ENCODE data around the gene HHATL. TPM values are rescaled to one million over a fixed set of nuclear protein-coding genes. Genes with fewer than 3 reads are reported as not detected.
"Not testable (repeated sequence)": the region's sequence is repeated elsewhere in the genome, so short reads cannot be mapped to it uniquely, and the experiment has no call there.

Gene HHATL
- total RNA-seq, 5 donors from 2014 or later (not counting 1 experiment from before 2014, with no cell fraction given) = not detected

GRCh38 chr3:42725454-42725853, 22.9 kb upstream of the HHATL start:
- H3K36me3 ChIP-seq (ENCODE audit: control insufficient read depth in 2 of 2, extremely low read depth in 1 of 2, insufficient read depth in 1 of 2, low read length in 1 of 2) = no peaks in the 10 kb centered on the region
- H3K9me3 Mint-ChIP-seq = no peaks in the 10 kb centered on the region
- H3K4me1 ChIP-seq (ENCODE audit: control insufficient read depth in 1 of 2, extremely low read depth in 1 of 2, insufficient read depth in 2 of 2, low read length in 2 of 2) = no peaks in the 10 kb centered on the region
- WGBS (ENCODE audit: insufficient coverage) = no CpG with 5 or more reads among the region's 2 CpGs
- DNase-seq (no peak), ATAC-seq (replicated peaks in 1 of 4) (no peak)
- no peaks in the 10 kb centered on the region for H3K27me3 ChIP-seq (replicated peaks in 1 of 2; ENCODE audit: control insufficient read depth in 2 of 2, extremely low read depth in 1 of 2, insufficient read depth in 2 of 2, low read length in 1 of 2)
- no peaks in the 10 kb centered on the region for H3K9me3 ChIP-seq
- no peaks in the 10 kb centered on the region for H3K36me3 Mint-ChIP-seq
- no peaks in the 10 kb centered on the region for H3K4me1 Mint-ChIP-seq
- H3K4me3 ChIP-seq (ENCODE audit: control insufficient read depth in 1 of 2, extremely low read depth in 1 of 2, low read length in 1 of 2) = no peak overlapping the region
- ChIA-PET CTCF (no interaction called here), POLR2A (no interaction called here)
- H3K4me3 Mint-ChIP-seq = no peak overlapping the region
- H3K27ac ChIP-seq (ENCODE audit: low read length) = no peak overlapping the region
- H3K27ac Mint-ChIP-seq = no peak overlapping the region
- H3K27me3 Mint-ChIP-seq = peaks cover 9 to 20% of the 10 kb centered on the region in 2 donors

- Mint-ChIP-seq H3K4me3 (no peak overlapping the region), H3K4me1 (no peaks in the 10 kb centered on the region), H3K27ac (no peak overlapping the region), H3K9me3 (no peaks in the 10 kb centered on the region), H3K36me3 (no peaks in the 10 kb centered on the region), H3K27me3 (peaks cover 9 to 22% of the 10 kb centered on the region in 2 donors)
- no peak for DNase-seq
- Histone ChIP-seq H3K27ac (ENCODE audit: low read length) (no peak overlapping the region), H3K9me3 (no peaks in the 10 kb centered on the region), H3K27me3 (replicated peaks in 1 of 2; ENCODE audit: control insufficient read depth in 2 of 2, extremely low read depth in 1 of 2, insufficient read depth in 2 of 2, low read length in 1 of 2) (no peaks in the 10 kb centered on the region), H3K36me3 (ENCODE audit: control insufficient read depth in 2 of 2, extremely low read depth in 1 of 2, insufficient read depth in 1 of 2, low read length in 1 of 2) (no peaks in the 10 kb centered on the region), H3K4me1 (ENCODE audit: control insufficient read depth in 1 of 2, extremely low read depth in 1 of 2, insufficient read depth in 2 of 2, low read length in 2 of 2) (no peaks in the 10 kb centered on the region), H3K4me3 (ENCODE audit: control insufficient read depth in 1 of 2, extremely low read depth in 1 of 2, low read length in 1 of 2) (no peak overlapping the region)
- POLR2A ChIA-PET = interaction anchor here in 1 of 2 donors (0.7 kb wide), 1 partner anchor 128 kb away, joined by 3 read pairs; no protein-coding TSS in a partner anchor
- CTCF ChIA-PET = no interaction called here
- WGBS (ENCODE audit: insufficient coverage) = no CpG with 5 or more reads among the region's 2 CpGs
- no peak for ATAC-seq (replicated peaks in 1 of 4)
Measured at GRCh38 chr3:42723219-42723618, 20.6 kb upstream of the HHATL start.

GRCh38 chr3:42722442-42722841, 19.8 kb upstream of the HHATL start:
- ATAC-seq (replicated peaks in 1 of 4); DNase-seq; H3K4me1 ChIP-seq (ENCODE audit: control insufficient read depth in 1 of 2, extremely low read depth in 1 of 2, insufficient read depth in 2 of 2, low read length in 2 of 2); CTCF ChIA-PET; H3K27ac ChIP-seq (ENCODE audit: low read length); H3K27me3 ChIP-seq (replicated peaks in 1 of 2; ENCODE audit: control insufficient read depth in 2 of 2, extremely low read depth in 1 of 2, insufficient read depth in 2 of 2, low read length in 1 of 2); H3K27ac Mint-ChIP-seq; H3K9me3 Mint-ChIP-seq; H3K4me3 ChIP-seq (ENCODE audit: control insufficient read depth in 1 of 2, extremely low read depth in 1 of 2, low read length in 1 of 2); H3K36me3 ChIP-seq (ENCODE audit: control insufficient read depth in 2 of 2, extremely low read depth in 1 of 2, insufficient read depth in 1 of 2, low read length in 1 of 2); H3K36me3 Mint-ChIP-seq; POLR2A ChIA-PET; H3K4me3 Mint-ChIP-seq; H3K9me3 ChIP-seq; H3K4me1 Mint-ChIP-seq: not testable (repeated sequence)
- no CpG with 5 or more reads among the region's 3 CpGs for WGBS (ENCODE audit: insufficient coverage)
- H3K27me3 Mint-ChIP-seq = peaks cover 9 to 22% of the 10 kb centered on the region in 2 donors

- Mint-ChIP-seq H3K36me3 (no peaks in the 10 kb centered on the region), H3K9me3 (no peaks in the 10 kb centered on the region), H3K27me3 (peaks cover 9 to 22% of the 10 kb centered on the region in 2 donors), H3K4me3 (no peak overlapping the region), H3K27ac (no peak overlapping the region), H3K4me1 (no peaks in the 10 kb centered on the region)
- POLR2A ChIA-PET = no interaction called here
- ATAC-seq (replicated peaks in 1 of 4) (no peak), DNase-seq (no peak)
- Histone ChIP-seq H3K27me3 (replicated peaks in 1 of 2; ENCODE audit: control insufficient read depth in 2 of 2, extremely low read depth in 1 of 2, insufficient read depth in 2 of 2, low read length in 1 of 2) (no peaks in the 10 kb centered on the region), H3K36me3 (ENCODE audit: control insufficient read depth in 2 of 2, extremely low read depth in 1 of 2, insufficient read depth in 1 of 2, low read length in 1 of 2) (no peaks in the 10 kb centered on the region), H3K27ac (ENCODE audit: low read length) (no peak overlapping the region), H3K9me3 (no peaks in the 10 kb centered on the region), H3K4me3 (ENCODE audit: control insufficient read depth in 1 of 2, extremely low read depth in 1 of 2, low read length in 1 of 2) (no peak overlapping the region), H3K4me1 (ENCODE audit: control insufficient read depth in 1 of 2, extremely low read depth in 1 of 2, insufficient read depth in 2 of 2, low read length in 2 of 2) (no peaks in the 10 kb centered on the region)
- 40% methylated on average over 1 of the region's 1 CpG for WGBS (ENCODE audit: insufficient coverage)
- CTCF ChIA-PET = no interaction called here
Measured at GRCh38 chr3:42721690-42722089, 19.1 kb upstream of the HHATL start.

- Histone ChIP-seq H3K4me1 (ENCODE audit: control insufficient read depth in 1 of 2, extremely low read depth in 1 of 2, insufficient read depth in 2 of 2, low read length in 2 of 2) (no peaks in the 10 kb centered on the region), H3K9me3 (no peaks in the 10 kb centered on the region), H3K4me3 (ENCODE audit: control insufficient read depth in 1 of 2, extremely low read depth in 1 of 2, low read length in 1 of 2) (no peak overlapping the region), H3K27me3 (replicated peaks in 1 of 2; ENCODE audit: control insufficient read depth in 2 of 2, extremely low read depth in 1 of 2, insufficient read depth in 2 of 2, low read length in 1 of 2) (peaks cover 0 to 3% of the 10 kb centered on the region in 2 experiments), H3K36me3 (ENCODE audit: control insufficient read depth in 2 of 2, extremely low read depth in 1 of 2, insufficient read depth in 1 of 2, low read length in 1 of 2) (no peaks in the 10 kb centered on the region), H3K27ac (ENCODE audit: low read length) (no peak overlapping the region)
- POLR2A ChIA-PET = no interaction called here
- Mint-ChIP-seq H3K4me3 (no peak overlapping the region), H3K36me3 (no peaks in the 10 kb centered on the region), H3K9me3 (no peaks in the 10 kb centered on the region), H3K27me3 (peaks cover 4 to 18% of the 10 kb centered on the region in 2 donors), H3K27ac (no peak overlapping the region), H3K4me1 (no peaks in the 10 kb centered on the region)
- DNase-seq (no peak), ATAC-seq (replicated peaks in 1 of 4) (no peak)
- WGBS (ENCODE audit: insufficient coverage) = 100% methylated on average over 1 of the region's 4 CpGs
- CTCF ChIA-PET = no interaction called here
Measured at GRCh38 chr3:42720126-42720525, 17.5 kb upstream of the HHATL start.

GRCh38 chr3:42719002-42719401, 16.4 kb upstream of the HHATL start:
- Histone ChIP-seq H3K27me3 (replicated peaks in 1 of 2; ENCODE audit: control insufficient read depth in 2 of 2, extremely low read depth in 1 of 2, insufficient read depth in 2 of 2, low read length in 1 of 2) (peaks cover 0 to 5% of the 10 kb centered on the region in 2 experiments), H3K4me3 (ENCODE audit: control insufficient read depth in 1 of 2, extremely low read depth in 1 of 2, low read length in 1 of 2) (no peak overlapping the region), H3K4me1 (ENCODE audit: control insufficient read depth in 1 of 2, extremely low read depth in 1 of 2, insufficient read depth in 2 of 2, low read length in 2 of 2) (no peaks in the 10 kb centered on the region), H3K36me3 (ENCODE audit: control insufficient read depth in 2 of 2, extremely low read depth in 1 of 2, insufficient read depth in 1 of 2, low read length in 1 of 2) (no peaks in the 10 kb centered on the region), H3K27ac (ENCODE audit: low read length) (no peak overlapping the region), H3K9me3 (no peaks in the 10 kb centered on the region)
- ChIA-PET POLR2A (interaction anchor here in 1 of 2 donors (0.6 kb wide), 1 partner anchor 16 kb away, joined by 7 read pairs; no protein-coding TSS in a partner anchor), CTCF (interaction anchor here in 1 of 2 donors (0.7 kb wide), 1 partner anchor 133 kb away, joined by 3 read pairs; no protein-coding TSS in a partner anchor)
- H3K9me3 Mint-ChIP-seq = no peaks in the 10 kb centered on the region
- H3K4me1 Mint-ChIP-seq = no peaks in the 10 kb centered on the region
- DNase-seq = no peak
- H3K27ac Mint-ChIP-seq = no peak overlapping the region
- ATAC-seq (replicated peaks in 1 of 4) = no peak
- H3K27me3 Mint-ChIP-seq = peaks cover 4 to 13% of the 10 kb centered on the region in 2 donors
- 76% methylated on average over 4 of the region's 6 CpGs for WGBS (ENCODE audit: insufficient coverage)
- H3K4me3 Mint-ChIP-seq = no peak overlapping the region
- H3K36me3 Mint-ChIP-seq = no peaks in the 10 kb centered on the region

- Mint-ChIP-seq H3K4me1 (no peaks in the 10 kb centered on the region), H3K36me3 (no peaks in the 10 kb centered on the region), H3K27ac (no peak overlapping the region), H3K27me3 (peaks cover 3 to 12% of the 10 kb centered on the region in 2 donors), H3K9me3 (no peaks in the 10 kb centered on the region), H3K4me3 (no peak overlapping the region)
- H3K9me3 ChIP-seq = no peaks in the 10 kb centered on the region
- CTCF ChIA-PET = no interaction called here
- no peak overlapping the region for H3K27ac ChIP-seq (ENCODE audit: low read length)
- no peak overlapping the region for H3K4me3 ChIP-seq (ENCODE audit: control insufficient read depth in 1 of 2, extremely low read depth in 1 of 2, low read length in 1 of 2)
- POLR2A ChIA-PET = no interaction called here
- no CpG with 5 or more reads among the region's 5 CpGs for WGBS (ENCODE audit: insufficient coverage)
- no peaks in the 10 kb centered on the region for H3K4me1 ChIP-seq (ENCODE audit: control insufficient read depth in 1 of 2, extremely low read depth in 1 of 2, insufficient read depth in 2 of 2, low read length in 2 of 2)
- no peaks in the 10 kb centered on the region for H3K36me3 ChIP-seq (ENCODE audit: control insufficient read depth in 2 of 2, extremely low read depth in 1 of 2, insufficient read depth in 1 of 2, low read length in 1 of 2)
- DNase-seq (no peak), ATAC-seq (replicated peaks in 1 of 4) (no peak)
- peaks cover 0 to 5% of the 10 kb centered on the region in 2 experiments for H3K27me3 ChIP-seq (replicated peaks in 1 of 2; ENCODE audit: control insufficient read depth in 2 of 2, extremely low read depth in 1 of 2, insufficient read depth in 2 of 2, low read length in 1 of 2)
Measured at GRCh38 chr3:42718338-42718737, 15.7 kb upstream of the HHATL start.
